PC-3 (cell line): ENCODE measurements around the gene LONP1. TPM values are rescaled to one million over a fixed set of nuclear protein-coding genes. Genes with fewer than 3 reads are reported as not detected.
A peak's percentile ranks its signal among the peaks of the same experiment; 100 is the strongest.

Experiments
- ATAC-seq: fragments of 200-7000 bp; cut with Tn5 transposase; 2 replicates; pipeline ENCODE4 v1.9.1; 2020; ENCODE audit warnings: mild to moderate bottlenecking, moderate library complexity
- BruUV-seq: library from RNA; stranded (reverse); fragments of 400-500 nt; replicated peaks from 2 replicates; lab custom pipeline; 2021; lab: Mats Ljungman, UMichigan
- CTCF ChIA-PET: fragments of 300-600 bp; sonication (Branson Sonifier 250); formaldehyde crosslinking; loops from one replicate; lab custom pipeline; 2022; ENCODE audit warnings: antibody characterized with exemption; lab: Charles Lee
- POLR2A ChIA-PET: fragments of 300-600 bp; sonication (Branson Sonifier 250); formaldehyde crosslinking; loops from one replicate; lab custom pipeline; 2022; ENCODE audit warnings: antibody characterized with exemption; ENCODE audit not compliant: unreplicated experiment; lab: Charles Lee
- DNase-seq: peaks from one replicate; pipeline ENCODE4 v3.0.0-alpha.2; 2015
- H2AFZ ChIP-seq: fragments of 300-600 bp; sonication (generic); 2 replicates; pipeline ENCODE4 v1.6.0; 2016; ENCODE audit warnings: antibody characterized with exemption, low read length
- H3F3A ChIP-seq: fragments of 300-600 bp; sonication (generic); one replicate; pipeline ENCODE4 v1.6.0; 2017; ENCODE audit warnings: antibody characterized with exemption, low read length, control low read depth, mild to moderate bottlenecking; ENCODE audit not compliant: unreplicated experiment
- H3K27ac ChIP-seq: fragments of 300-600 bp; sonication (generic); 2 replicates; pipeline ENCODE4 v1.5.1; 2016; ENCODE audit warnings: mild to moderate bottlenecking, low read length
- H3K27me3 ChIP-seq: fragments of 300-600 bp; sonication (generic); 2 replicates; pipeline ENCODE4 v1.6.1; 2016; ENCODE audit warnings: low read length, mixed read lengths
- H3K36me3 ChIP-seq: fragments of 300-600 bp; sonication (generic); 2 replicates; pipeline ENCODE4 v1.6.1; 2016; ENCODE audit warnings: low read depth, mixed run types, low read length, mixed read lengths
- H3K4me1 ChIP-seq: fragments of 300-600 bp; sonication (generic); 2 replicates; pipeline ENCODE4 v1.5.1; 2016; ENCODE audit warnings: low read length; ENCODE audit not compliant: insufficient read depth
- H3K4me2 ChIP-seq: fragments of 300-600 bp; sonication (generic); 2 replicates; pipeline ENCODE4 v1.6.0; 2016; ENCODE audit warnings: low read length
- H3K4me3 ChIP-seq: fragments of 300-600 bp; sonication (generic); 2 replicates; pipeline ENCODE4 v1.5.1; 2016; ENCODE audit warnings: mild to moderate bottlenecking, low read length, mixed read lengths
- H3K79me2 ChIP-seq: fragments of 300-600 bp; sonication (generic); 2 replicates; pipeline ENCODE4 v1.6.1; 2017; ENCODE audit warnings: low read length, mixed read lengths
- H3K9ac ChIP-seq: fragments of 300-600 bp; sonication (generic); 2 replicates; pipeline ENCODE4 v1.6.0; 2016; ENCODE audit warnings: mild to moderate bottlenecking, low read length
- H3K9me2 ChIP-seq: fragments of 300-600 bp; sonication (generic); replicated peaks from 2 replicates; pipeline ENCODE4 v1.6.1; 2016; ENCODE audit warnings: mixed run types, low read length, mixed read lengths
- H3K9me3 ChIP-seq: fragments of 300-600 bp; sonication (generic); 2 replicates; pipeline ENCODE4 v1.6.1; 2016; ENCODE audit warnings: low read length, mixed read lengths
- H4K20me1 ChIP-seq: fragments of 300-600 bp; sonication (generic); 2 replicates; pipeline ENCODE4 v1.6.1; 2016; ENCODE audit warnings: low read length, mixed read lengths
- EZH2 ChIP-seq: fragments of 300-600 bp; sonication (generic); IDR thresholded peaks from one replicate; pipeline ENCODE4 v1.6.1; 2017; ENCODE audit warnings: antibody characterized with exemption, mild to moderate bottlenecking, low read length; ENCODE audit not compliant: unreplicated experiment
- EZH2phosphoT487 ChIP-seq: fragments of 300-600 bp; sonication (generic); IDR thresholded peaks from 2 replicates; pipeline ENCODE4 v1.6.1; 2018; ENCODE audit warnings: mild to moderate bottlenecking, antibody characterized with exemption, low read length, borderline replicate concordance
- intact Hi-C: fragments of 100-400 bp; cut with micrococcal nuclease; formaldehyde crosslinking; loops from 2 replicates; pipeline ENCODE4 v1.9.0; 2023
- total RNA-seq: library from RNA; depleted of rRNA; stranded (reverse); fragments of >200 nt; gene quantifications from 2 replicates; pipeline ENCODE4 v1.2.3, GENCODE V29; 2014
- TF ChIP-seq, protein P1 (sequence below): fragments of 300-600 bp; sonication (generic); conservative IDR thresholded peaks from 2 replicates; pipeline ENCODE4 v1.5.1; 2017; ENCODE audit warnings: antibody characterized with exemption, low read depth, mild to moderate bottlenecking, low read length

Gene LONP1
- total RNA-seq, 1 experiment from 2014 or later = 217 TPM

DNA sequence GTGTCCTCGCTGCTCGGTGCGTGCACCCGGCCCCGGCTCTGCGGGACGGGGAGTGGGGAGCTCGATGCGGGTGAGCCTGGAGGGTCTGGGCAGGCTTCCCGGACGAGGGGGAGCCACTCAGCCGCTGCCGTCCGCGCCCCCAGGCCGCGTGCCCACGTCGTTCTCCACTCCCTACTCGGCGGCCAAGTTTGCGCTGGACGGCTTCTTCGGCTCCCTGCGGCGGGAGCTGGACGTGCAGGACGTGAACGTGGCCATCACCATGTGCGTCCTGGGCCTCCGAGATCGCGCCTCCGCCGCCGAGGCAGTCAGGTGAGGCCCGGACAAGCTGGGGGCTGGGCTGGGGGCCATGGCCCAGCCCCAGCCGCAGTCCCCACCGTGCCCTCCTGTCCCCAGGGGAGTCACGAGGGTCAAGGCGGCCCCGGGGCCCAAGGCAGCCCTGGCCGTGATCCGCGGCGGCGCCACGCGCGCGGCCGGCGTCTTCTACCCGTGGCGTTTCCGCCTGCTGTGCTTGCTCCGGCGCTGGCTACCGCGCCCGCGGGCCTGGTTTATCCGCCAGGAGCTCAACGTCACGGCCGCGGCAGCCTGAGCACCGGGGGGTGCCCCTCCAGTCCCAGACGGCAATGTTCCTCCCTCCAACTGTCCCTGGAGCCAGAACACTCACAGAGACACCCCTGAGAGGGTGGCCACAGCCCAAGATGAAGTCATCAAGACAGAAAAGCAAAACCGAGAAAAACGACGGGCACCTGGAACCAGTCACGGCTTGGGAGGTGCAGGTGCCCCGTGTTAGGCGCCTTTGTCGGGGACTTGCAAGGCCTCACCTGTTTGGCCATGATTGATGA is 32.4 kb downstream of the LONP1 start:
- no peaks in the 10 kb centered on the region for H3K9me3 ChIP-seq
- ChIA-PET CTCF (interaction anchor here (0.6 to 1.5 kb wide), 4 partner anchors 15 to 140 kb away, joined by 3 to 8 read pairs (median 5); partner anchors contain the start of genes CATSPERD, LONP1 and SAFB2), POLR2A (interaction anchor here (0.7 to 1.1 kb wide), 2 partner anchors 13 to 65 kb away, joined by 3 to 14 read pairs; partner anchors contain the start of genes SAFB and SAFB2)
- peaks cover 25% of the 10 kb centered on the region for H3K79me2 ChIP-seq
- H3K4me3 ChIP-seq = peak overlapping the region; percentile 71; the same call in 1 of the 2 replicates
- peaks cover 21% of the 10 kb centered on the region for H4K20me1 ChIP-seq
- peaks cover 19% of the 10 kb centered on the region for H3K36me3 ChIP-seq
- intact Hi-C loops = loop anchor here (10.0 kb wide), 2 partner anchors 107 to 1847 kb away; partner anchors contain the start of genes DUS3L and PNPLA6
- no peak for ATAC-seq
- TF ChIP-seq, protein P1, sequence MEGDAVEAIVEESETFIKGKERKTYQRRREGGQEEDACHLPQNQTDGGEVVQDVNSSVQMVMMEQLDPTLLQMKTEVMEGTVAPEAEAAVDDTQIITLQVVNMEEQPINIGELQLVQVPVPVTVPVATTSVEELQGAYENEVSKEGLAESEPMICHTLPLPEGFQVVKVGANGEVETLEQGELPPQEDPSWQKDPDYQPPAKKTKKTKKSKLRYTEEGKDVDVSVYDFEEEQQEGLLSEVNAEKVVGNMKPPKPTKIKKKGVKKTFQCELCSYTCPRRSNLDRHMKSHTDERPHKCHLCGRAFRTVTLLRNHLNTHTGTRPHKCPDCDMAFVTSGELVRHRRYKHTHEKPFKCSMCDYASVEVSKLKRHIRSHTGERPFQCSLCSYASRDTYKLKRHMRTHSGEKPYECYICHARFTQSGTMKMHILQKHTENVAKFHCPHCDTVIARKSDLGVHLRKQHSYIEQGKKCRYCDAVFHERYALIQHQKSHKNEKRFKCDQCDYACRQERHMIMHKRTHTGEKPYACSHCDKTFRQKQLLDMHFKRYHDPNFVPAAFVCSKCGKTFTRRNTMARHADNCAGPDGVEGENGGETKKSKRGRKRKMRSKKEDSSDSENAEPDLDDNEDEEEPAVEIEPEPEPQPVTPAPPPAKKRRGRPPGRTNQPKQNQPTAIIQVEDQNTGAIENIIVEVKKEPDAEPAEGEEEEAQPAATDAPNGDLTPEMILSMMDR = no peak
- TF ChIP-seq EZH2 = no peak
- TF ChIP-seq EZH2phosphoT487 = no peak
- no peak overlapping the region for H3K9ac ChIP-seq
- DNase-seq = no peak
- H3K27me3 ChIP-seq = no peaks in the 10 kb centered on the region
- no TSS peak for BruUV-seq
- H3K4me2 ChIP-seq = peak overlapping the region; percentile 91
- H3F3A ChIP-seq = peaks cover 8% of the 10 kb centered on the region
- H2AFZ ChIP-seq = peak overlapping the region; percentile 92
- H3K4me1 ChIP-seq = peaks cover 7% of the 10 kb centered on the region
- no peak overlapping the region for H3K27ac ChIP-seq
- no peaks in the 10 kb centered on the region for H3K9me2 ChIP-seq

DNA sequence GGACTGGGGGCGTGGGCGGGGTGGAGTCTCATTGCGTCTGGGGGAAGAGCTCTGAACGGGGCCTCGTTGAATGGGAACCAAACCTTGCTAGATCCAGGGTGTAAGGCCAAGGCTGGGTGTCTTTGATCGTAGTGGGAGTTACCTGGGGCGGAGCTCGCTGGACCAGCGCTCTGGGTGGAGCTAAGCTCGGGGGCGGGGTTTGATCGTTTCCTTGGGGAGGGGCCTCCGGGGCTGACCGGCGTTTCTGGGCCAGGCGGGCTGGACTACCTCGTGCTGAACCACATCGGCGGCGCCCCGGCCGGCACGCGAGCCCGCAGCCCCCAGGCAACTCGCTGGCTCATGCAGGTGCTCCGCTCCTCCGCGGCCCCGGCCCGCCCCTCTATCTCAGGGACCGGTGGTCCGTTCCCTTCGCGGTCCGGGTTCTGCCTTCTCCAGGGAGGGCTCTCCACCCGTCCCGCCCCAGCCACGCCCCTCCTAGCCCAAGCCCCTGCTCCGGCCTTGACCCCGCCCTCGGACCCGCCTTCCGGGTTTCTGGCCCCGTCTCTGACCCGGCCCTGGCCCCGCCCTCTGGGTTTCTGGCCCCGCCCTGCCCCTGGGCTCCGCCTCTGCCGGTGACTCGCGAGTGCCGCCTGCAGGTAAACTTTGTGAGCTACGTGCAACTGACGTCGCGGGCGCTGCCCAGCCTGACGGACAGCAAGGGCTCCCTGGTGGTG is 33.1 kb downstream of the LONP1 start:
- no peaks in the 10 kb centered on the region for H3K27me3 ChIP-seq
- peak overlapping the region; percentile 71 for H3K4me3 ChIP-seq
- BruUV-seq = no TSS peak
- TF ChIP-seq, protein P1 = peak; percentile 90
- no peak for TF ChIP-seq EZH2
- H3F3A ChIP-seq = peaks cover under 1% of the 10 kb centered on the region
- H3K9ac ChIP-seq = peak overlapping the region; percentile 60
- peaks cover 14% of the 10 kb centered on the region for H4K20me1 ChIP-seq
- H3K9me3 ChIP-seq = no peaks in the 10 kb centered on the region
- H3K27ac ChIP-seq = no peak overlapping the region
- peak overlapping the region; percentile 92 for H2AFZ ChIP-seq
- no peaks in the 10 kb centered on the region for H3K9me2 ChIP-seq
- intact Hi-C loops = loop anchor here (10.0 kb wide), 2 partner anchors 108 to 1848 kb away; partner anchors contain the start of genes DUS3L and PNPLA6
- DNase-seq = peak; percentile 98
- H3K79me2 ChIP-seq = peaks cover 18% of the 10 kb centered on the region
- POLR2A ChIA-PET = interaction anchor here (0.5 to 1.1 kb wide), 6 partner anchors 12 to 218 kb away, joined by 3 to 14 read pairs (median 6); partner anchors contain the start of genes LONP1, SAFB, SAFB2 and VMAC
- ATAC-seq = peak; percentile 61
- peaks cover 11% of the 10 kb centered on the region for H3K36me3 ChIP-seq
- CTCF ChIA-PET = interaction anchor here (0.5 to 1.5 kb wide), 7 partner anchors 16 to 944 kb away, joined by 3 to 8 read pairs (median 5); partner anchors contain the start of genes CATSPERD, LONP1 and SAFB2
- H3K4me2 ChIP-seq = peak overlapping the region; percentile 91
- peaks cover 2% of the 10 kb centered on the region for H3K4me1 ChIP-seq
